Panc1 (cell line): ENCODE data around the gene PKP1. TPM values are rescaled to one million over a fixed set of nuclear protein-coding genes. Genes with fewer than 3 reads are reported as not detected.

Source experiments
- ATAC-seq: fragments of 200-7000 bp; cut with Tn5 transposase; 2 replicates; pipeline ENCODE4 v1.9.1; 2020; ENCODE audit warnings: mild to moderate bottlenecking, moderate library complexity
- BruUV-seq: library from RNA; stranded (reverse); fragments of 400-500 nt; replicated peaks from 2 replicates; lab custom pipeline; 2021; lab: Mats Ljungman, UMichigan
- CTCF ChIA-PET: fragments of 300-600 bp; sonication (Branson Sonifier 250); formaldehyde crosslinking; loops from one replicate; lab custom pipeline; 2022; ENCODE audit warnings: antibody characterized with exemption; lab: Charles Lee
- POLR2A ChIA-PET: fragments of 300-600 bp; sonication (Branson Sonifier 250); formaldehyde crosslinking; loops from one replicate; lab custom pipeline; 2022; ENCODE audit warnings: antibody characterized with exemption; lab: Charles Lee
- DNase-seq: peaks from one replicate; pipeline ENCODE4 v3.0.0-alpha.2; 2010; ENCODE audit warnings: low read depth, low spot score
- H3K27ac ChIP-seq: 2 replicates; pipeline ENCODE4 v1.5.1; 2011; ENCODE audit warnings: mild to moderate bottlenecking, low read length, inconsistent platforms
- H3K27me3 ChIP-seq: fragments of 200-500 bp; sonication (Bioruptor generic); 2 replicates; pipeline ENCODE4 v1.6.0; 2014; ENCODE audit warnings: low read length, inconsistent platforms; ENCODE audit not compliant: control insufficient read depth, insufficient read depth
- H3K36me3 ChIP-seq: fragments of 200-500 bp; sonication (Bioruptor generic); 2 replicates; pipeline ENCODE4 v1.5.1; 2014; ENCODE audit warnings: inconsistent platforms, mild to moderate bottlenecking, low read length, moderate library complexity; ENCODE audit not compliant: control insufficient read depth, insufficient read depth
- H3K4me1 ChIP-seq: 2 replicates; pipeline ENCODE4 v1.5.1; 2011; ENCODE audit warnings: inconsistent platforms, mild to moderate bottlenecking, low read length, moderate library complexity; ENCODE audit not compliant: control insufficient read depth, insufficient read depth
- H3K4me3 ChIP-seq, 2 experiments: 2 replicates each; pipeline ENCODE4 v1.5.1; 2011 to 2012; ENCODE audit warnings: low read depth in 2 of 2, low read length in 2 of 2, mild to moderate bottlenecking in 2 of 2, inconsistent platforms in 1 of 2, moderate library complexity in 1 of 2
- H3K9me3 ChIP-seq: fragments of 200-500 bp; sonication (Bioruptor generic); 2 replicates; pipeline ENCODE4 v1.5.1; 2014; ENCODE audit warnings: low read depth, mild to moderate bottlenecking, inconsistent platforms, low read length, moderate library complexity; ENCODE audit not compliant: control insufficient read depth, insufficient read depth
- POLR2AphosphoS5 ChIP-seq: IDR thresholded peaks from 2 replicates; pipeline ENCODE4 v1.6.1; 2012; ENCODE audit warnings: mild to moderate bottlenecking, low read depth, low read length, moderate library complexity
- SIN3A ChIP-seq: IDR thresholded peaks from 2 replicates; pipeline ENCODE4 v1.6.1; 2012; ENCODE audit warnings: low read depth, mild to moderate bottlenecking, low read length, moderate library complexity, borderline replicate concordance; ENCODE audit not compliant: insufficient read depth
- TCF7L2 ChIP-seq: IDR thresholded peaks from 2 replicates; pipeline ENCODE4 v1.6.1; 2011; ENCODE audit warnings: mild to moderate bottlenecking, low read depth, low read length, inconsistent platforms
- in situ Hi-C: cut with HindIII; loops from 2 replicates; pipeline ENCODE4 v1.10.0; 2016; ENCODE audit warnings: low sequenced_read_pairs, low pct_unique_long_range_greater_than_20kb
- intact Hi-C: fragments of 100-400 bp; cut with micrococcal nuclease; formaldehyde crosslinking; loops from one replicate; pipeline ENCODE4 v1.10.0; 2022; ENCODE audit not compliant: unreplicated experiment
- total RNA-seq: library from RNA; stranded (reverse); gene quantifications from one replicate; pipeline ENCODE4 v1.2.1, GENCODE V29; 2021; ENCODE audit not compliant: unreplicated experiment
- TF ChIP-seq, protein P1 (sequence below): fragments of 450-650 bp; IDR thresholded peaks from 2 replicates; pipeline ENCODE4 v1.5.1; 2017; ENCODE audit warnings: mild to moderate bottlenecking
- TF ChIP-seq, protein P2 (sequence below), 2 experiments: IDR thresholded peaks; 2 replicates each; pipeline ENCODE4 v1.6.1; 2011 to 2012; ENCODE audit warnings: low read depth in 2 of 2, control low read depth in 1 of 2, low read length in 1 of 2, mild to moderate bottlenecking in 1 of 2, moderate library complexity in 1 of 2; ENCODE audit not compliant: insufficient read depth in 1 of 2

PKP1 gene
- total RNA-seq, 1 experiment from 2014 or later, result 0.44 TPM

DNA sequence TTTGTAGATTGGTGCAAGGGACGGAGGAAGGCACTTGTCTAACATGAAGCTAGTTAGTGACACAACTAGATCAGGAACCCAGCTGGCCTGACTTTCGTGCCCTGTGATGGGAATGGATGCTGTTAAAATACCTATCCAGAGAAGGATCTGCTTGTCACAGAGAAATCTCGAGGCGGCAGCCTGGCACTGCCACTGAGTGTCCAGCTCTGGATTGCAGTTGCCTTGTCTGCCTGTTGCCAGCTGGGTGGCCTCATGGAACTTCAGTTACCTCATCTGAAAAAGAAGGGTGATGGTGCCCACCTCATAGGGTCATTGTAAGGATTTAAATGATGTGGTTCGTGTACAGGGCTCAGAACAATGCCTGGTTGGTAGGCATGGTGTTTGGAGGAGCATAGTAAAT, 2.4 kb upstream of the PKP1 start:
- no TSS peak for BruUV-seq
- Histone ChIP-seq H3K27ac (no peak overlapping the region), H3K4me3 (no peak overlapping the region), H3K4me1 (no peaks in the 10 kb centered on the region), H3K9me3 (no peaks in the 10 kb centered on the region), H3K27me3 (no peaks in the 10 kb centered on the region), H3K36me3 (no peaks in the 10 kb centered on the region)
- DNase-seq (no peak), ATAC-seq (no peak)
- in situ Hi-C loops, result no loop called here
- ChIA-PET POLR2A (no interaction called here), CTCF (no interaction called here)
- TF ChIP-seq, protein P1, sequence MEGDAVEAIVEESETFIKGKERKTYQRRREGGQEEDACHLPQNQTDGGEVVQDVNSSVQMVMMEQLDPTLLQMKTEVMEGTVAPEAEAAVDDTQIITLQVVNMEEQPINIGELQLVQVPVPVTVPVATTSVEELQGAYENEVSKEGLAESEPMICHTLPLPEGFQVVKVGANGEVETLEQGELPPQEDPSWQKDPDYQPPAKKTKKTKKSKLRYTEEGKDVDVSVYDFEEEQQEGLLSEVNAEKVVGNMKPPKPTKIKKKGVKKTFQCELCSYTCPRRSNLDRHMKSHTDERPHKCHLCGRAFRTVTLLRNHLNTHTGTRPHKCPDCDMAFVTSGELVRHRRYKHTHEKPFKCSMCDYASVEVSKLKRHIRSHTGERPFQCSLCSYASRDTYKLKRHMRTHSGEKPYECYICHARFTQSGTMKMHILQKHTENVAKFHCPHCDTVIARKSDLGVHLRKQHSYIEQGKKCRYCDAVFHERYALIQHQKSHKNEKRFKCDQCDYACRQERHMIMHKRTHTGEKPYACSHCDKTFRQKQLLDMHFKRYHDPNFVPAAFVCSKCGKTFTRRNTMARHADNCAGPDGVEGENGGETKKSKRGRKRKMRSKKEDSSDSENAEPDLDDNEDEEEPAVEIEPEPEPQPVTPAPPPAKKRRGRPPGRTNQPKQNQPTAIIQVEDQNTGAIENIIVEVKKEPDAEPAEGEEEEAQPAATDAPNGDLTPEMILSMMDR, result no peak
- TF ChIP-seq, protein P2, sequence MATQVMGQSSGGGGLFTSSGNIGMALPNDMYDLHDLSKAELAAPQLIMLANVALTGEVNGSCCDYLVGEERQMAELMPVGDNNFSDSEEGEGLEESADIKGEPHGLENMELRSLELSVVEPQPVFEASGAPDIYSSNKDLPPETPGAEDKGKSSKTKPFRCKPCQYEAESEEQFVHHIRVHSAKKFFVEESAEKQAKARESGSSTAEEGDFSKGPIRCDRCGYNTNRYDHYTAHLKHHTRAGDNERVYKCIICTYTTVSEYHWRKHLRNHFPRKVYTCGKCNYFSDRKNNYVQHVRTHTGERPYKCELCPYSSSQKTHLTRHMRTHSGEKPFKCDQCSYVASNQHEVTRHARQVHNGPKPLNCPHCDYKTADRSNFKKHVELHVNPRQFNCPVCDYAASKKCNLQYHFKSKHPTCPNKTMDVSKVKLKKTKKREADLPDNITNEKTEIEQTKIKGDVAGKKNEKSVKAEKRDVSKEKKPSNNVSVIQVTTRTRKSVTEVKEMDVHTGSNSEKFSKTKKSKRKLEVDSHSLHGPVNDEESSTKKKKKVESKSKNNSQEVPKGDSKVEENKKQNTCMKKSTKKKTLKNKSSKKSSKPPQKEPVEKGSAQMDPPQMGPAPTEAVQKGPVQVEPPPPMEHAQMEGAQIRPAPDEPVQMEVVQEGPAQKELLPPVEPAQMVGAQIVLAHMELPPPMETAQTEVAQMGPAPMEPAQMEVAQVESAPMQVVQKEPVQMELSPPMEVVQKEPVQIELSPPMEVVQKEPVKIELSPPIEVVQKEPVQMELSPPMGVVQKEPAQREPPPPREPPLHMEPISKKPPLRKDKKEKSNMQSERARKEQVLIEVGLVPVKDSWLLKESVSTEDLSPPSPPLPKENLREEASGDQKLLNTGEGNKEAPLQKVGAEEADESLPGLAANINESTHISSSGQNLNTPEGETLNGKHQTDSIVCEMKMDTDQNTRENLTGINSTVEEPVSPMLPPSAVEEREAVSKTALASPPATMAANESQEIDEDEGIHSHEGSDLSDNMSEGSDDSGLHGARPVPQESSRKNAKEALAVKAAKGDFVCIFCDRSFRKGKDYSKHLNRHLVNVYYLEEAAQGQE (IDR thresholded peaks at IDR 0.05; ENCODE audit: insufficient read depth in 1 of 2, low read depth in 2 of 2, low read length in 1 of 2), result no peak
- intact Hi-C loops, result no loop called here

DNA sequence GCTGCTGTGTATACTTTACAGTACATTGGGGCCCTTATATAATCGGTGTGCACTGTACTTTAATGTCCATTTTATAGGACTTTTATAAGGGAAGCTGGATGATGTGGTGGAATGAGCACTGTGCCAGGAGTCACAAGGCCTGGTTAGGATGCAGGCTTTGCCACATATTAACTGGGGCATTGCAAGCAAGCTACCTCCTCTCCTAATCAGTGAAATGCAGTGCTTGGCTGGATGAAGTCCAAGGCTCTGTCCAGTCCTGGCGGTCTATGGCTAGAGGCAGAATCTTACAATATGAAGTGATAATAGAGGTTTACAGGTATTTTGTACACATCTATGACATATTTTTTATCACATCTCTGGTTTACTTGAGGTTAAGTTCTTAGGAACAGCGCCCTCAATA, 1.7 kb upstream of the PKP1 start:
- no peaks in the 10 kb centered on the region for H3K4me1 ChIP-seq
- BruUV-seq, result no TSS peak
- H3K27me3 ChIP-seq, result no peaks in the 10 kb centered on the region
- intact Hi-C loops, result no loop called here
- ATAC-seq (no peak), DNase-seq (no peak)
- TF ChIP-seq SIN3A, result no peak
- TF ChIP-seq POLR2AphosphoS5, result no peak
- TF ChIP-seq, protein P1, result no peak
- TF ChIP-seq, protein P2 (IDR thresholded peaks at IDR 0.05; ENCODE audit: insufficient read depth in 1 of 2, low read depth in 2 of 2, low read length in 1 of 2), result no peak
- no peak for TF ChIP-seq TCF7L2
- no peaks in the 10 kb centered on the region for H3K36me3 ChIP-seq
- ChIA-PET CTCF (interaction anchor here (0.6 kb wide), 1 partner anchor 533 kb away, joined by 4 read pairs; no protein-coding TSS in a partner anchor), POLR2A (no interaction called here)
- no peak overlapping the region for H3K4me3 ChIP-seq
- H3K9me3 ChIP-seq, result no peaks in the 10 kb centered on the region
- in situ Hi-C loops, result no loop called here
- no peak overlapping the region for H3K27ac ChIP-seq
